GM19468 (cell line): Measurements from ENCODE around the gene ANKRD40.
"Not testable (repeated sequence)": the region's sequence is repeated elsewhere in the genome, so short reads cannot be mapped to it uniquely, and the experiment has no call there.

Experiments used
- ATAC-seq: cut with Tn5 transposase; IDR thresholded peaks from one replicate; pipeline ENCODE4 v1.9.1; 2021; ENCODE audit warnings: mild to moderate bottlenecking, moderate library complexity, moderate number of reproducible peaks; ENCODE audit not compliant: unreplicated experiment; ENCODE audit errors: extremely low read depth

Gene ANKRD40

DNA sequence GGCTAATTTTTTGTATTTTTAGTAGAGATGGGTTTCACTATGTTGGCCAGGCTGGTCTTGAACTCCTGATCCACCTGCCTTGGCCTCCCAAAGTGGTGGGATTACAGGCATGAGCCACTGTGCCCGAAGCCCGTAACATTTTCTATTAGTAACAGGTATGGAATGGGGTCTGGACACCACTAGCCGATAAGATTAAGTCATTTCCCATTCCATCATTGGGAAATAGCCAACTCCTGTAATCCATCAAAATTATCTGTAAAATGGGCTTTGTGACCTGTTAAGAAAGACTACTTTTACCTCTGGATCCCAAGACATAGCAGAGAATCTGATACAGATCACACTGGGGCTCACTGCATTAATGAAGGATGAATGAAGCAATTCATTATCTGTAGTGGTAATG, 7.8 kb upstream of the ANKRD40 start:
- no peak for ATAC-seq

DNA sequence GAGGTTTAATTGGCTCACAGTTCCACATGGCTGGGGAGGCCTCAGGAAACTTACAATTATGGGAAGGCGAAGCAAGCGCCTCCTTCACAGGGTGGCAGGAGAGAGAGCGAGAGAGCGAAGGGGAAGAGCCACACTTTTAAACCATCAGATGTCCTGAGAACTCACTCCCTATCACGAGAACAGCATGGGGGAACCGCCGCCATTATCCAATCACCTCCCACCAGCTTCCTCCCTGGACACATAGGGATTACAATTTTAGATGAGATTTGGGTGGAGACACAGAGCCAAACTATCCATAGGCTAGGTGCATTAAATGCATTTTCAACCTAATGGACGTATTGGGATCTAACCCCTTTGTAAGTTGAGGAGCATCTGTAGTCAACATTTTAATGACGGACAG, 4.9 kb upstream of the ANKRD40 start:
- no peak for ATAC-seq

GRCh38 chr17:50710650-50711049, 2.9 kb upstream of the ANKRD40 start:
- ATAC-seq = no peak

- no peak for ATAC-seq
Observed at GRCh38 chr17:50710025-50710424, 2.3 kb upstream of the ANKRD40 start.

- not testable (repeated sequence) for ATAC-seq
Observed at GRCh38 chr17:50709053-50709452, 1.3 kb upstream of the ANKRD40 start.

- no peak for ATAC-seq
Observed at GRCh38 chr17:50708050-50709000, 611 bp upstream of the ANKRD40 start.

DNA sequence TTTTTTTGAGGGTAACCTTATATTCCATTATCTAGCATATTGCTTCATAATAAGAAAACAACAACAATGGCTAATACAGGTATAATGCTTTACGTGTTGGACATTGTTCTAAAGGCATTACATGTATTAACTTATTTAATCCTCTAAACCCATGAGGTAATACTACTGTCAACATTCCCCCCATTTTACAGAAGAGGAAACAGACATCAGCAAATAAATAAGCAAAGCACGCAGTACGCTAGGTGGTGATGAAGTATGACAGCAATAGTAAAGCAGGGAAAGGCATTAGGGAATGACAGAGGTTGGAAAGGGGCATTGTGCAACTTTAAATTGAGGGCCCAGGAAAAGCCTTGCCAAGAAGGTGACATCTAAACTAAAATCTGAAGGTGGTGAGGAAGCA, 4.6 kb downstream of the ANKRD40 start:
- no peak for ATAC-seq

- ATAC-seq = no peak
Observed at GRCh38 chr17:50699410-50699809, 8.3 kb downstream of the ANKRD40 start.

- ATAC-seq = no peak
Observed at GRCh38 chr17:50697663-50698272, 9.9 kb downstream of the ANKRD40 start.

DNA sequence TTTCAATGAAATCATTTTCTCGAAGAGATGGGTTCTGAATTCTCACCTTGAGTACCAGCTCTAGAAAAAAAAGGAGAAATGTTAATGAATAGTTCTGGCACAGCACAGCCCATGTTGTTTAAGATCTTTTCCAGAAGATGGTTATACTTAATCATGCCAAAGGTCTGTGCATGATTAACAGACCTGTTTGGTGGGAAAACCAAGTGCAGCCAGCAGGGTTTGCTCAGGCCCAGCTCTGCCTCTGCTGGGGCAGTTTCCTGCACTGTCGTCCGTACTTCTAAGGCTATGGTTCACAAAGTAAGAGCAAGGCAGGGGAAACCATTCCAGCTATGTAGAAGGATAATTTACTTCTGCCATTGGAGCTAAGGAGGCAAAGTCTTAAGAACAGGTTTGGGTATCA, 10.7 kb downstream of the ANKRD40 start:
- ATAC-seq = no peak

DNA sequence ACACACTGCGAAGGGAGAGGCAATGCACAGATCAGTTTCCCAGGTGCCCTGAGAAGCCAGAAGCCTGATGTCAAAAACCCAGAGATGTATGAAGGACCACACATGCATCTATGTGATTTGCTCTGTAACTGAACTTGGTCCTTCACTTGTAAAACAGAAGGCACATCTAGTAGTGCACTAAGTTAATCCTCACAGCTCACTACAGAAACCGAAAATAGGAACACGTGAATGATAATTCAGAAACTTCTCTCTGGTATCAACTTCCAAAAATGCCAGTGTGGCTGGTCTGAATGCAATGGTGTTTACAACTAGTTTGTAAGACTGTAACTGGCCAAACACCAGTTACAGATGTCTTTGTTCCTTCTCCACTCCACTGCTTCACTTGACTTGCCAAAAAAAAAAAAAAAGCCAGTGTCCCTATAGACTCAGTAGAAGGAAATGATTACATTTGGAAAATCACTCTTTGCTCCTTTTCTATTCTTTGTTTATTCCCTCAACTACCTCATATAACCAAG, 11.3 kb downstream of the ANKRD40 start:
- no peak for ATAC-seq

GRCh38 chr17:50693036-50693682, 14.6 kb downstream of the ANKRD40 start:
- no peak for ATAC-seq

DNA sequence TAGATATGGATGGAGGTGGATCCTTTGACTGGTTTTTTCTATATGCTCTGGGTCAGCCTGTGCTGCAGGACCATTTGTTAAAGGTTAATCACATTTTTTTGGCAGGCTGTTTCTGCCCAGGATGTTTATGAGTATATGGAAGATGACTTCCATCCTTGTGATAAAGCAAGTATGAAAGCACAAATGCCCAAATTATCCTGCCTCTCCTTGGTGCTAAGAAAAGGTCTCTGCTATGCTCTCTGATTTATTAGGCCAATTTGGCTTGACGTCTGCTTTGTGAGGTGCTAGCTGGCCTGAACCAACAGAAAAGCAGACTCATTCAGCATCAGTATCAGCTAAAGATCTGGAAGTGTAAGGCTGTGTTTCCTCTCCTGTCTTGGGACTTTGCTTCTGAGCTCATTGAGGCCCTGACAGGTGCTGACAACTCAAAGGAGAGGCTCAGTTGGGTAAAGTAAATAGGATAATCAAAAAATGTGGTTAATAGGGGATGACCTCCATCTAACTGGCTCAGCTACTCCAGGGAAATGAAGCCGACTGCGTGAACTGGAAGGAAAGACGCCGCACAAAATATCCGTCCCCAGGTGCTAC, 15.2 kb downstream of the ANKRD40 start:
- ATAC-seq = no peak

GRCh38 chr17:50691550-50692447, 15.9 kb downstream of the ANKRD40 start:
- ATAC-seq = no peak

- no peak for ATAC-seq
Observed at GRCh38 chr17:50690887-50691549, 16.7 kb downstream of the ANKRD40 start.

GRCh38 chr17:50689956-50690886, 17.5 kb downstream of the ANKRD40 start:
- ATAC-seq = no peak

- no peak for ATAC-seq
Observed at GRCh38 chr17:50689251-50689650, 18.5 kb downstream of the ANKRD40 start.

GRCh38 chr17:50688245-50688644, 19.5 kb downstream of the ANKRD40 start:
- ATAC-seq = no peak
